SK-N-SH treated with all-trans-retinoic acid at 6 μM for 48 hours (cell line): ENCODE data around the gene COL23A1.

ENCODE experiments used
- CSDC2 ChIP-seq: fragments of 250-450 bp; sonication (Bioruptor Pico); IDR thresholded peaks from 2 replicates; pipeline ENCODE4 v1.5.0; 2020; ENCODE audit warnings: mild to moderate bottlenecking, moderate library complexity
- GLIS3 ChIP-seq: fragments of 250-450 bp; sonication (Bioruptor Pico); IDR thresholded peaks from 2 replicates; pipeline ENCODE4 v1.5.0; 2020; ENCODE audit warnings: mild to moderate bottlenecking, moderate library complexity
- RARB ChIP-seq: fragments of 250-450 bp; sonication (Bioruptor Pico); IDR thresholded peaks from 2 replicates; pipeline ENCODE4 v1.8.0; 2021; ENCODE audit warnings: mild to moderate bottlenecking, moderate library complexity
- ZC3H10 ChIP-seq: fragments of 250-450 bp; sonication (Bioruptor Pico); IDR thresholded peaks from 2 replicates; pipeline ENCODE4 v1.5.1; 2021; ENCODE audit warnings: mild to moderate bottlenecking, moderate library complexity
- ZNF565 ChIP-seq: fragments of 450-650 bp; formaldehyde crosslinking; conservative IDR thresholded peaks from 2 replicates; pipeline ENCODE4 v1.5.0; 2020; ENCODE audit warnings: low read depth, mild to moderate bottlenecking, moderate library complexity
- ZNF70 ChIP-seq: fragments of 450-650 bp; formaldehyde crosslinking; IDR thresholded peaks from 2 replicates; pipeline ENCODE4 v1.5.0; 2020; ENCODE audit warnings: mild to moderate bottlenecking, moderate library complexity
- ZNF8 ChIP-seq: fragments of 450-650 bp; formaldehyde crosslinking; IDR thresholded peaks from 2 replicates; pipeline ENCODE4 v1.5.0; 2020; ENCODE audit warnings: mild to moderate bottlenecking, moderate library complexity
- TF ChIP-seq, protein P1 (sequence below): fragments of 250-450 bp; sonication (Bioruptor Pico); IDR thresholded peaks from 2 replicates; pipeline ENCODE4 v1.5.1; 2020; ENCODE audit warnings: low read depth, mild to moderate bottlenecking, moderate library complexity

DNA sequence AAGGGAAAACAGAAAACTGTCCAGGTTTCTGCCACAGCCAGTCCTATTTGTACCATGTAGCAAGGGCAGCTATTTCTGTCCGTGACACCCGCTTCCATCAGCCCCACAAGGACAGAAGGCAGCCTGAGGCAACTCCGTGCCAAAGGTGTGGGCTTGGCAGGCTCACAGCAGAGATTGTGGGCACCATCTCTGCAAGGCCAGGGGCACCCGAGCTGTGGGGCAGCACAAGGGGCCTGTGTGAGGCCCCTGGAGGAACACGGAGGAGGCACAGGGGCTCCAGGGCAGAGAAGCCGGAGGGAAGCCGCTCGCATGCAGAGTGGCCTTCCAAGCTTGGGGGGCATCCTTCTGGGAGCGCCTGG, 43.5 kb downstream of the COL23A1 start:
- TF ChIP-seq ZNF565 (no peak), ZNF8 (CRISPR knock-in tag) (no peak), RARB (CRISPR knock-in tag) (no peak), CSDC2 (CRISPR knock-in tag) (no peak), GLIS3 (CRISPR knock-in tag) (no peak), ZC3H10 (no peak), ZNF70 (CRISPR knock-in tag) (no peak)
- TF ChIP-seq, protein P1, sequence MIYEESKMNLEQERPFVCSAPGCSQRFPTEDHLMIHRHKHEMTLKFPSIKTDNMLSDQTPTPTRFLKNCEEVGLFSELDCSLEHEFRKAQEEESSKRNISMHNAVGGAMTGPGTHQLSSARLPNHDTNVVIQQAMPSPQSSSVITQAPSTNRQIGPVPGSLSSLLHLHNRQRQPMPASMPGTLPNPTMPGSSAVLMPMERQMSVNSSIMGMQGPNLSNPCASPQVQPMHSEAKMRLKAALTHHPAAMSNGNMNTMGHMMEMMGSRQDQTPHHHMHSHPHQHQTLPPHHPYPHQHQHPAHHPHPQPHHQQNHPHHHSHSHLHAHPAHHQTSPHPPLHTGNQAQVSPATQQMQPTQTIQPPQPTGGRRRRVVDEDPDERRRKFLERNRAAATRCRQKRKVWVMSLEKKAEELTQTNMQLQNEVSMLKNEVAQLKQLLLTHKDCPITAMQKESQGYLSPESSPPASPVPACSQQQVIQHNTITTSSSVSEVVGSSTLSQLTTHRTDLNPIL: no peak
